Raji (cell line): Measurements from ENCODE around the gene CALN1.

Source experiments
- POLR2A ChIP-seq: IDR thresholded peaks from 2 replicates; pipeline ENCODE4 v1.6.1; 2011; ENCODE audit warnings: low read depth, low read length, control low read depth; ENCODE audit not compliant: insufficient read depth

Gene CALN1

DNA sequence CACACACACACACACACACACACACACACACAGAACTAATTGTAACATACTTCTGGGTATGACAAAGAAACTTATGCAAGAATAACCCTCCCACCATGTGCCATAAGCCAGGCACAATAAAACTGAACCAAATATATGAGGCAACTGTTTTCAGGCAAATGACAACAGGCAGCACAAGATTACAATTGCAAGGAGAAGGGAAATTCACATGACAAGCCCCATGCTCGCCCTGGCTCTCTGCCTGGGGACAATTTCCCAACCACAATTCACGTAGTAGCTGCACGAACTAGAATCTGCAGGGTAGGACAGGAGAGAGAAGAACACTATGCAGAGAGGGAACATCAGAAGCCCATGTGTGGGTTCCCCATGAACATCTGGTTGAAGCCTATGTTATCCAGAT, 143.3 kb downstream of the CALN1 start:
- no peak for TF ChIP-seq POLR2A

DNA sequence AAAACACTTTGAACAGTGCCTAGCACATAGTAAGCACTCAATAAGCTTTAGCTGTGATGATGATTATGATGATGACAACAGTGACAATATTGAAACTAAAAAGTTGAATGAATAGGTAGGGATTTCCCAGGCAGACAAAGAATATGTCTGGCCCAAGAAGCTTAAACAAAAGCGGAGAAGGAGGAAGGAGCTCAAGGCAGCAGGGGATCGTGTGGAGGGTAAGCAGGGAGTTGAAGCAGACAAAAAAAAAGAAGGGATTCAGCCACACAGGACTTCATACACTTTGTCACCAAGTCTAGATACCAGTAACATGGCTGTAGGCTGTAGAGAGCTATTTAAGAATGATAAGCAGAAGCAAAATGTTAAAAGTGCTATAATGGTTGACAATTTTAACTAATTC, 144.0 kb downstream of the CALN1 start:
- TF ChIP-seq POLR2A = no peak

DNA sequence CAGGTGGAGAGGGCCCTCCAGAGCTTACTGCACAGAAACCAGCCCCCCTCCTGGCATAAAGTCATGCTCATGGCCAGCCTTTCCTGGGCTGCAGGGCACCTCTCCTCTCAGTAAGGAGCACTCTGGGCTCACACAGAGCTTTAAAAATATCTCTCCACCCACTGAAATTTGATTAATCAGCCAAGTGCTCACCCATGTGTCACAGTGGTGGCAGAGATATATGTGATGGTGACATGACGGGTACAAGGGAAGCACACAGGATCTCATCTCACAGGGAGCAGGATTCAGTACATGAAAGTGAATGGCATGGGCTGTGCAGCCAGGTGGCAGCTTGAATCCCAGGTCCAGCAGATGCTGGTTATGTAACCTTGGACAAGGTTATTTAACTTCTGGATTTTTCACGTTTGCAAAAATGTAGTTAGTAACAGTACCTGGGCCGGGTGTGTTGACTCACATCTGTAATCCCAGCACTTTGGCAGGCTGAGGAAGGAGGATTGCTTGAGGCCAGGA, 144.8 kb downstream of the CALN1 start:
- TF ChIP-seq POLR2A = no peak

DNA sequence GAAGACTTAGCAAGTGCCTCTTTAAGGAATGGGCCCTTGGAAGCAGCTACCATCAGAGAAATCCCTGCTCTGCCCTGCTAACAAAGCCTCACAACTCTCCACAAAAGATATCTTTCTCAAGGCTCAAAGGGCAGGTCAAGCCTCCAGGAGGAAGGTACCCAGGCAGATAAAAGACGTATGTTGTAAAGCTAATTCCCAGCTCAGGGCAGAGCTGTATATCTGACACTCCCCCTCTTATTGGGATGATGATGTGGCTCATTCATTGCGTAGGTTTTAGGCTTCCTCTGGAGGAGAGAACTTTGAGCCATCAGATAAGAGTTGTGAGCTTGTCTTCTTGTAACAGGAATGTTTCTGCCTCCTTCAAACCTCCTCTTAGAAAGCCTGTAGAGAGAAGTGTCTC, 145.4 kb downstream of the CALN1 start:
- TF ChIP-seq POLR2A = no peak

DNA sequence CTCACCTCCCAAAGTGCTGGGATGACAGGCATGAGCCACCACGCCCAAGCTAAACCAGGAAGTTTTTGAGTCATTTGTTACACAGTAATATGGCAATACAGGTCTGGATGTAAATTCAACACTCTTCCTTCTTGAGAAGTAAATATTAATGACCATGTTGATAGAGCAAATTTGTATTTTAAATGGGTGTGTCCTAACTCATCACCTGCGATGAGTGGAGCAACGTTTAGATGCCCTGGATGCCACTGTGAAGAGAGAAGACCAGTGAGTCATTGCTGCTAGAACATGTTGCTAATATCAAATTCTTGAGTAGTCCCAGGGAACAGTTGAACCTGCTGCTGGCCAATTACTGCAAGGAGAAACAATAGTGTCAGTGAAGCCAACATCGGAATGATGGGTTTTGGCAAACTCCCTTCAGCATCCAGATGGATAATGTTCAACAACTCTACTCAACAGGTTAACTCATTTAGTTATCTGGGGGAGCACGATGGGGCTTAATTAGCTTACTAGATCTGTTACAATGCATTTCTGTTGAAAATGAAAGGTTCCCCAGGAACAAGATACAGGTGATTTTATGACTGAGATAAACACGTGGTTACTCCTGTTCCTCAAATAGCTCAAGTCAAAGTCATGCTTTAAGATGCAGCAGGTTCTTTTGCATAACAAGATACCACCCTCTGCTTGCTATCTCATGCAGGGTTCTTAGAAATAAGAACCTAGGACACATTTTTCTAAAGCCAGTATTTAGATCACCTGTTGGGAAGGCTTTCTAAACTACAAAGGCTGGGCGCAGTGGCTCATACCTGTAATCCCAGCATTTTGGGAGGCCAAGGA, 146.8 kb downstream of the CALN1 start:
- no peak for TF ChIP-seq POLR2A

DNA sequence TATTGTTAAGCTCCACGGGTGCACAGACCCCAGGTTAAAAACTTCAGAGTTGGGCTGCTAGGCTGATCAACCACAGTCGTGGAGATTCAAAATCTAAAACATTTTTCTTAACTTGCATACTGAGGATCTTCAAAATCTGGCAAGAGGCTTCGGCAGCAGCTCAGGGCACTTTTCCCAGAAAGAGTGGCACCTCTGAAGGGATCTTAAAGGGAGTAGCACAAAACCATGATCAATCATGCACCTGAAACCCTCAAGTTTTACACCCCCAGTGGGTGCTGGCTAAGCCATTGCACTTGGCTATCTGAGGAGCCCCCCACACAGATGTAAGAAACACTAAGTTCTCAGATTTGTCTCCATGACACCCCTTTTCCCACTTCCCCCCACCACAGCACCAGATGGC, 151.7 kb downstream of the CALN1 start:
- TF ChIP-seq POLR2A = no peak

DNA sequence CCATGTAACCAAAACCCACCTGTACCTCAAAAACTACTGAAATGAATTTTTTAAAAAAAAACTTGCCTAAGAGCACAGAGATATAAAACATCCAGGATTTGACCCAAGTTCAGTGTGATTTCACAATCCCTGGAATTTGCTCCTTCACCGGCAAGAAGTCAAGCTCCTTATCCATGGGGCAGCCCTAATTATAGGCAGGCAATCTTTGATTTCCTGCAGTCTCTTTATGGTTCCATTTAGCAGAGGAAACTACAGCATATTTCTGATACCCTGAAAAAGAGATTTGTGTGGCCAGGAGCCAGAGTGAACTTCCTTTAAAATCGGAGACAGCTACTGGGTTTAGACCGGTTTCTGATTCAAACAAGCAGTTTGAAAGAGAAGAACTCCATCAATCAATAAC, 154.1 kb downstream of the CALN1 start:
- no peak for TF ChIP-seq POLR2A

DNA sequence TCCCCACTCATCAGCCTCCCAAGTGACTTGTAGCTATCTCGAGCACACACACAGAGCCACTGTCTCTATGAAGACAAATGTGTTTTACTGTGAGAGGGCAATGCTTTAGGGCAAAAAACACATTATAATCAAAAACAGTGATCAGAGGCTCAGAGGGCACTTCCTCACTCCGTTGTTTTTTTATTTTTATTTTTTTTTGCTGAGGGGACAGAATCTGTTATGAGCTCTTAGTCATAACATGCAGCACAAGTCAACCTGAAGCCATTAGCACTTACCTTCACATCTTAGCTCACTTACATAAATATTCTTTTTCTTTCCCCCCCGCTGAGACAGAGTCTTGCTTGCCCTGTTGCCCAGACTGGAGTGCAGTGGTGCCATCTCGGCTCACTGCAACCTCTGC, 157.7 kb downstream of the CALN1 start:
- TF ChIP-seq POLR2A = no peak

DNA sequence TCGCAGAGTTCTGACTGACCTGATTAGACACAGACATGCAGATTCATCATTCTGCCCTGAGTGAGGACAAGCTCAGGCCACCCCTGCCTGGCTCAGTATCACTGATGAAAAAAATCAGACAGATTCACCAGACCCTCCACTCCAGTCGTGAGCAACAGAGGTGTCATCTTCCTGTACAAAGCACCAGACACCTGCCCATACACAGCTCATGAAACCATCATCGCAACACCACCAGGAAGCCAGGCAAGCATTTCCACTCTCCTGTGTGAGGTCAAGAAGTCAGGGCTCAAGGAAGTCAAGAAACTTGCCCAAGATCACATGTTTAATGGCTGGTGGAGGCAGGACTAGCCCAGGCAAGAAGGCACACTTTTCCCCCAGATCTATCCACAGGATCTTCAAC, 163.0 kb downstream of the CALN1 start:
- no peak for TF ChIP-seq POLR2A

DNA sequence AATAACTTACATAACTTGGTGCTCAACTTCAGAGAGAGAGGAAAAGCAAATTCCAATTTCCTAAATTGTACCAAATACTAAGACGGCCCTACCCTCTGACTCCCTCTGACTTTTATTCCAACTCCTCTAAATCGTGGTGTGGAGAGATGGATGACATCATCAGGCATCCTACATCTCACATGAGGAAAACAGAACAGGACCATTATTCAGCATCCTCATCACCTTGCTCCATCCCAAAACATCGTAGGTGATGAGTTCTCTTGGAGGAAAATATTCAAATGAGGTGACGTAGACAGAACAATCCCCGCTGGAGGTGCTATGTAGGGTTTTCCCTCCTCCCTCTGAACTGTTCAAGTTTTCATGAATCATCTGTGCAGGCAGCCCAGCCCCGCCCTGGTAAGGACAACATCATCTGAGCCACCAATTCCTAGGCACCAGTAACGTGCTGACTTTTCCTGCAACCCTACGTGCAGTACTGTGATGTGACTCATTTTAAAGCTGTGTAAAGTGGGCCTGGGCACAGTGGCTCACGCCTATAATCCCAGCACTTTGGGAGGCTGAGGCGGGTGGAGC, 167.2 kb downstream of the CALN1 start:
- TF ChIP-seq POLR2A = no peak

DNA sequence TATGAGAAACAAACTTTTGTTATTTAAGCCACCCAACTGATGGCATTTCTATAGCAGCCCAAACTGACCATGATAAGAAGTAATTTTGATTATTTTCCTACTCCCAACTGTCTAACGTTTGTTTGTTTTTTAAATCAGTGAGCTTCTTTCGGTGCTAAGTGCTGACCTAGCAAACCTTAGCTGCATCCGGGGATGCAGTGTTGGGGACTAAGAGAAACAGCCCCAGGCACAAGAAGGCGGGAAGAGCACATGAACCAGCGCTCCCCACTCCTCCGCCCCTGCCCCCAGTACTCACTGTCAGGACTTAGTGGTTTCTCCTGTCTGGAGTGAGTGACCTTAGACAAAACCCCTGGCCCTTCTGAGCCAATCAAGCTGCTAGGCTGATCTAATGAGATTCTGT, 168.8 kb downstream of the CALN1 start:
- no peak for TF ChIP-seq POLR2A

DNA sequence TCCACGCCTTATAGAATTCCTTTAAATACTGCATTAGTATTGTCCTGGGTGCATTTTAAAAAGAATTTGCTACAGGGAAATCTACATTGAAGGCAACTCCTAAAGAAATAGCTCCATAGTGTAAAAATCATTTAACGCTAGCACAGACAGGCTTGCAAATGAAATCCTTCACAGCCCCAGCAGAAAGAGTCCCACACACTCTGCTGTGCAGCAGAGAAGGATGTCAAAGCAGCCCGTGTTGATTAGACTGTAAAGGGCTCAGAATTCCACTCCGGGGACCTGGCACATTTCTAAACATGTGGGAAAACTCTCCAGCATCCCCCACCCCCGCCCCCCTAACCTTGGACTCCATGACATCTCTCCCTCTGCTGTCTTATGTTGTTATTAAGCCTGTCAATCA, 176.8 kb downstream of the CALN1 start:
- TF ChIP-seq POLR2A = no peak

DNA sequence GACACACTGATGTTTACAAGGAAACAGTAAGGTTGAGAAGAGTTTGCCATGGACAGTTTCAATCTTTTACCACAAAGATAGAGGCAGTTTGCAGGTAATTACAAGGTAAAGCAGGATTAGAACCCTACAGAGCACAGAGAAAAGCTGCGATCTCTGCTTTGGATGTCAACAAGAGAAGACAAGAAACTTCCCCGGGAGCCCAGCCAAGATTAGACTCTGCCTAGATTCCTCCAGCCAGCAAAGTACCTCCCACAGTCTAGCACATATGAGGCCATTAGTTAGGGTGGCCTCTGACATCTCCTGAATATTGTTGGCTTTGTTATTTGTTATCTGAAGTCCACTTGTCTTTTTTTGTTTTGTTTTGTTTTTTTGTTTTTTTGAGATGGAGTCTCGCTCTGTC, 178.1 kb downstream of the CALN1 start:
- no peak for TF ChIP-seq POLR2A

DNA sequence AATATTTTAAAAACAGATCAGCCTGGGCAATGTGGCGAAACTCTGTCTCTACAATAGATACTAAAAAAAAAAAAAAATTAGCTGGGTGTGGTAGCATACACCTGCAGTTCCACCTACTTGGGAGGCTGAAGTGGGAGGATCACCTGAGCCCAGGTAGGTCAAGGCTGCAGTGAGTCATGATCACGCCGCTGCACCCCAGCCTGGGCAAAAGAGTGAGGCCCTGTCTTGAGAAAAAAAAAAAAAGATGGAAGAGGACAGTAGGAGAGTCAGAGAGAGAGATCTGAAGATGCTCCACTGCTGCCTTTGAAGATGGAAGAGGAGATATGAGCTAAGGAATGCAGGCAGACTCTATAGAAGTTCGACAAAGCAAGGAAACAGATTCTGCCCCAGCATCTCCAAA, 181.9 kb downstream of the CALN1 start:
- TF ChIP-seq POLR2A = no peak

DNA sequence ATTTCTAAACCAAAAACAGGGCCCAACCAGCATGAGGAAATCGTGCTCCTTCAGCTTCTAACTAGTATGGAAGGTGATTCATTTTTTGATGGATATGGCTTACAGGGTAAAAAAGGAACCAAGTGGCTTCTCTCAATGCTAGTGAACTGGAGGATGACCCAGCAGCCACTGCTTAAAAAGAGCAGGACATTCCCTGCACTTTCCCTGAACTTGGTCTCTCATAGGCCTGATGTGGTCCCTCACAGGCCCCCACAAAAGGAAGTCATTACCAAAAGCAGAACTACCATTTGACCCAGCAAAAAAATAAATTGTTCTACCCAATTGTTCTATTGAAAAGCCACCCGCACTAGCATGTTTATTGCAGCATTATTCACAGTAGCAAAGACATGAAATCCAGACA, 188.8 kb downstream of the CALN1 start:
- TF ChIP-seq POLR2A = no peak

DNA sequence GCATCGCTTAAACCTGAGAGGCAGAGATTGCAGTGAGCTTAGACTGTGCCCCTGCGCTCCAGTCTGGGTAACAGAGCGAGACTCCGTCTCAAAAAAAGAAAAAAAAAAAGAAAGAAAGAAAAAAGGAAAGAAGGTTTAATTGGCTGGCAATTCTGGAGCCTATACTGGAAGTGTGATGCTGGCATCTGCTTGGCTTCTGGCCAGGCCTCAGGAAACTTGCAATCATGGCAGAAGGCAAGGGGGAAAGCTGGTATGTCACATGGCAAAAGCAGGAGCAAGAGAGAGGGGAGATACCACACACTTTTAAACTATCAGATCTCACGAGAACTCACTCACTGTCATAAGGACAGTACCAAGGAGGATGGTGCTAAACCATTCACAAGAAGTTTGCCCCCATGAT, 190.0 kb downstream of the CALN1 start:
- no peak for TF ChIP-seq POLR2A

DNA sequence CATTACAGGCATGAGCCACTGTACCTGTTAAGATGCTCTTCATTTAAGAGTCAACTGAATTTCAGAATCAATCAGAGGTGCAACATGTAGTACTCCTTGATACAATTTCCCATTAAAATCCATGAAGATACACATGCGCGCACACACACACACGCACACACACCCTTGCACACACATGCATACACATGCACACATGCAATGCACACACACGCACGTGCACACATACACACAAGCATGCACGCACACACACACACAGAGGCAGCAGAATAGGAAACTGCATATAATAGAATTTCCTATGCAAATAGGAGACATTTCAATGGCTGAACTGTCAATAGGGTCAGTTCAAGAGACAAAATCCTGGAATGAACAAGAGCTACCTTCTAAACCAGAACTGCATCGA, 192.6 kb downstream of the CALN1 start:
- TF ChIP-seq POLR2A = no peak
